AG04449 (cell line): ENCODE measurements around the gene CYP11A1.
A peak's percentile ranks its signal among the peaks of the same experiment; 100 is the strongest.

Experiments used
- CTCF ChIA-PET: fragments of 350-600 bp; formaldehyde crosslinking; extraction: SDS; loops from one replicate; lab custom pipeline; 2021; ENCODE audit warnings: antibody characterized with exemption; lab: Yijun Ruan, JAX
- POLR2A ChIA-PET: fragments of 400-600, 350-600 bp; formaldehyde crosslinking; extraction: SDS; loops from one replicate; lab custom pipeline; 2020; ENCODE audit warnings: antibody characterized with exemption, inconsistent platforms; lab: Yijun Ruan, JAX
- DNase-seq: peaks from one replicate; pipeline ENCODE4 v3.0.0-alpha.2; 2010; ENCODE audit warnings: low read depth, low spot score
- H3K4me3 ChIP-seq: 2 replicates; pipeline ENCODE4 v1.5.1; 2011; ENCODE audit warnings: low read depth, mild to moderate bottlenecking, control low read depth, low read length
- CTCF ChIP-seq: IDR thresholded peaks from one replicate; pipeline ENCODE4 v1.5.1; 2011; ENCODE audit warnings: mild to moderate bottlenecking, moderate library complexity, low read length, control low read depth, inconsistent platforms; ENCODE audit not compliant: insufficient read depth; ENCODE audit errors: missing control alignments

CYP11A1 gene

DNA sequence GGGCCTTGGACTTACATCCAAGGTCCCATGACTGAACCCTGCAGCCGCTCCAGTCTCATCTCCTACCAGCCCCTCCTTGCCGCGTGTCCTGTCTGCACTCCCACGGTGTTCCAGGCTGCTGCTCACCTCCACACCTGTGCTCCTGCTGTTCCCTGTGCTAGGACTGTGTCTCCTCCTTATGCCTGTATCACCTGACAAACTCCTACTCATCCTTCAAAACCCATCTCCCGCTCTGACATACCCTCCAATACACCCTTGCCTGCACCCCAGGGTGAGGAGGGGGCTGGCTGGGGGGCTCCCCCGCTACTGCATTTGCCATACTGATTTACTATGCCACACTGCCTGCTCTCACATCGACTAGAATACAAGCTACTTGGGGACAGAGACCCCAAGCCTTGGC, 53.6 kb downstream of the CYP11A1 start:
- no peak for TF ChIP-seq CTCF
- DNase-seq: no peak
- ChIA-PET CTCF (interaction anchor here (5.8 to 24.9 kb wide), 5 partner anchors 6 to 340 kb away, joined by 27 to 554 read pairs (median 219); partner anchors contain the start of gene ISLR2), POLR2A (no interaction called here)
- no peak overlapping the region for H3K4me3 ChIP-seq

DNA sequence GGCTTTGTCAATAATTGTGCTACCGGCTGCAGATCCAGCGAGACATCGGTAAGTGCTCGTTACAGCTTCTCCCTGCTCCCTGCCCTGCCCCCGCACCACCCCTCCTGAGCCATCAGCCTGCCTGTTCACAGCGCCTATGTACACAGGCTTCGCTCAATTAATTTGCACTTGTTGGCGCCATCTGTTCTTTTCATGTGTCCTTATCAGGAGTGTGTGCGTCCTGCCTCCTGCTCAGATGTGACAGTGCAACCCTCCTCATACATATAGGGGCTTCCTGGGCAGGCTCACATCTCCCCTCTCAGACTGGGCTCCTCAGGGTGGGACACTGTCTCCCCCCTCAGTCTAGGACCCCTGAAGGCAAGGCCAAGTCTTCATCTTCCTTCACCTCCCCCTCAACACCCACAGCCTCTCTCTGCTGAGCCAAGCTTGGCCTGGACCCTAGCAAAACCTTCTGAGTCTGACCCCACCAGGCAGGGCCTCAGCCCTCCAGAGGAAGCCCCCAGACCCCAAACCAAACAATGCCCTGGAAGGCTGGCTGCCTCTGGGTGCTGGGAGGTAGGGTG, 54.9 kb downstream of the CYP11A1 start:
- no peak for TF ChIP-seq CTCF
- no peak for DNase-seq
- ChIA-PET CTCF (interaction anchor here (1.1 to 24.9 kb wide), 11 partner anchors 7 to 962 kb away, joined by 3 to 554 read pairs (median 5); partner anchors contain the start of genes ISLR2 and STRA6), POLR2A (no interaction called here)
- no peak overlapping the region for H3K4me3 ChIP-seq

GRCh38 chr15:74311734-74312444, 55.6 kb downstream of the CYP11A1 start:
- POLR2A ChIA-PET: no interaction called here
- no peak overlapping the region for H3K4me3 ChIP-seq
- peak; percentile 59 for TF ChIP-seq CTCF
- CTCF ChIA-PET: interaction anchor here (0.7 to 24.9 kb wide), 15 partner anchors 7 to 963 kb away, joined by 3 to 554 read pairs (median 4); partner anchors contain the start of genes ISLR2 and STRA6
- no peak for DNase-seq

- no peak for DNase-seq
- no peak overlapping the region for H3K4me3 ChIP-seq
- ChIA-PET CTCF (interaction anchor here (0.6 to 24.9 kb wide), 51 partner anchors 9 to 967 kb away, joined by 3 to 554 read pairs (median 5); partner anchors contain the start of gene ISLR2), POLR2A (no interaction called here)
- TF ChIP-seq CTCF: peak; percentile 88
Observed at GRCh38 chr15:74307827-74308811, 59.3 kb downstream of the CYP11A1 start.

DNA sequence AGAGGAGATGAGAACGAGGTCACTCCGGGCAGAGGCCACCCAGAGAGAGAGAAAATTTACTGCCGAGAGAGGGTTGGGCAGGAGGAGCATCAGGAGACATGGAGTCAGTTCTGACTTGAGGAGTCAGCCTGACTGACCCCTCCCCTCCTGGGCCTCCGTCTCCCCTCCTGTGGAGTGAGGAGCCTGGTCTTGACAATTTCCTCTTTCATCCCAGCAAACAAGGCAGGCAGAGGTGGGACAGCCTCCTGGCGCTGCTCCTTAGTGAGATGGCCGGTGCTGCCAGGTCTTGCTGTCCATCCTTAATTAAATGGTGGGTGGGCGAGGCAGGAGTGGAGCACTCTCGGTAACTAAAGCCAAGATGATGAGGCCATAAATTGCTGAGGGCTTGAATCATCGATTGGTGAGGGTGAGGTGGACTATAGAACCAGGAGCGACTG, 60.6 kb downstream of the CYP11A1 start:
- TF ChIP-seq CTCF: no peak
- ChIA-PET POLR2A (no interaction called here), CTCF (interaction anchor here (0.8 to 24.9 kb wide), 22 partner anchors 13 to 968 kb away, joined by 3 to 554 read pairs (median 8); partner anchors contain the start of gene ISLR2)
- H3K4me3 ChIP-seq: no peak overlapping the region
- no peak for DNase-seq
